ENCODE data around the gene SRMS.

SRMS gene

GRCh38 chr20:63546956-63547724 lies 409 bp downstream of the SRMS start:
- Histone ChIP-seq H3K27me3 (peaks cover 92% of the 10 kb centered on the region), H3K4me1 (ENCODE audit: control insufficient read depth in 1 of 2, insufficient read depth in 1 of 2, low read depth in 1 of 2, low read length in 1 of 2) (no peaks in the 10 kb centered on the region), H3K36me3 (no peaks in the 10 kb centered on the region), H3K9me3 (no peaks in the 10 kb centered on the region), H3K4me3 (ENCODE audit: low read depth in 1 of 2, low read length in 1 of 2) (no peak overlapping the region), H3K27ac (no peak overlapping the region)
- no peak for TF ChIP-seq CTCF (IDR thresholded peaks at IDR 0.05)

GRCh38 chr20:63546256-63546955 lies 1.1 kb downstream of the SRMS start:
- peaks cover 85% of the 10 kb centered on the region for H3K27me3 ChIP-seq
- TF ChIP-seq CTCF (IDR thresholded peaks at IDR 0.05) = no peak
- H3K36me3 ChIP-seq = no peaks in the 10 kb centered on the region
- no peak overlapping the region for H3K4me3 ChIP-seq (ENCODE audit: low read depth in 1 of 2, low read length in 1 of 2)
- H3K9me3 ChIP-seq = no peaks in the 10 kb centered on the region
- no peak overlapping the region for H3K27ac ChIP-seq
- no peaks in the 10 kb centered on the region for H3K4me1 ChIP-seq (ENCODE audit: control insufficient read depth in 1 of 2, insufficient read depth in 1 of 2, low read depth in 1 of 2, low read length in 1 of 2)

DNA sequence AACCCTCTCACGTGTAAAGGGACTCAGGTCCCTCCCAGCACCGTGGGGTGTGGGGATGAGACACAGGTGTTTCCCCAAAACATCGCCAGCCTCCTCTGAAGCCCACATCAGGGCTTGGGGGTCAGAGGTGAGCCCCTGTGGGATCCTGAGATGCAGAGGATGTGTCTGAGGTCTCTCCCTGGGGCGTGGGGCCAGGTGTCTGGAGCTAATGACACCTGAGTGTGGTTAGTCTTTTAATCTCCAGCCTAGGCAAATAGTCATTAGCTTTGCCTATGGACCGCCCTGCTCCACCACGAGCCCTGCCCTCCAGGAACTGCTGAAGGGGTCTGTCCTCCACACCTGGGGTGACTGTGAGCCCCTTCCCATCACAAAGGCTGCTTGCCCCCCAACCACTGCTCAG lies 1.7 kb downstream of the SRMS start:
- H3K27me3 ChIP-seq = peaks cover 79% of the 10 kb centered on the region
- H3K4me1 ChIP-seq (ENCODE audit: control insufficient read depth in 1 of 2, insufficient read depth in 1 of 2, low read depth in 1 of 2, low read length in 1 of 2) = no peaks in the 10 kb centered on the region
- H3K27ac ChIP-seq = no peak overlapping the region
- no peak overlapping the region for H3K4me3 ChIP-seq (ENCODE audit: low read depth in 1 of 2, low read length in 1 of 2)
- H3K9me3 ChIP-seq = no peaks in the 10 kb centered on the region
- no peak for TF ChIP-seq CTCF (IDR thresholded peaks at IDR 0.05)
- no peaks in the 10 kb centered on the region for H3K36me3 ChIP-seq

- H3K4me1 ChIP-seq (ENCODE audit: control insufficient read depth in 1 of 2, insufficient read depth in 1 of 2, low read depth in 1 of 2, low read length in 1 of 2) = no peaks in the 10 kb centered on the region
- no peak for TF ChIP-seq CTCF (IDR thresholded peaks at IDR 0.05)
- peaks cover 78% of the 10 kb centered on the region for H3K27me3 ChIP-seq
- H3K4me3 ChIP-seq (ENCODE audit: low read depth in 1 of 2, low read length in 1 of 2) = no peak overlapping the region
- H3K27ac ChIP-seq = no peak overlapping the region
- H3K36me3 ChIP-seq = no peaks in the 10 kb centered on the region
- H3K9me3 ChIP-seq = no peaks in the 10 kb centered on the region
These were observed 2.5 kb downstream of the SRMS start for GRCh38 chr20:63544958-63545516.

DNA sequence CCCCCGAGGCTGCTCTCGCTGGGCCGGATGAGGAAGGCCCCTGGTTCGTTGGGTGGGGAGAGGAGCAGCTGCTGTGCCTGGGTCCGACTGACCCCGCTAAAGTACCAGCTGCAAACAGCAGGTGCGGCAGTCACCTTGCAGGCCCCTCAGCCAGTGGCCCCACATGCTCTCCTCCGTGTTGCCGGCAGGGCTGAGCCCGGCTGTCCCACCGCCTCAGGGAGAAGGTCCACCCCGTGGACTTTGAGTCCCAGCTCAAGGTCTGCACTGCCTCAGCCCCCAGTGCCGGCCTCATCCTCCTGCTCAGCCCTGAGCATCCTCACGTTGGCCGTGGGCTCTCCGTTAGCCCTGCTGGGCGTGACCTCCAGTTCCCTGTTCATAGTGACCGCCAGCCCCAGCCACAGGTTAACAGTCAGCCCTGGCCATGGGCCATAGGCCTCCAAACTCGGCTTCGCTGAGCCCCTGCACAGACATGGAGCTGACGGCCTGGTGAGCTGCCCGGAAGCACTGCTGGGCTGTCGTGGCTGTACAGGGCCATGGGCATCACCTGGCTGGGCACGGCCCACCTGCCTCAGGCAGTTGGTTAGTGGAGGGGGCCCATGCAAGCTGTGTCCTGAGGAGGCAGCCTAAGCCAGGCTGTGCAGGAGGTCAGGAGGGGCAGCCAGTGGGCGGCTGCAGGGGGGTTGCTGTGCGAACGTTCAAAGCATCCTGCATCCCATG lies 3.1 kb downstream of the SRMS start:
- H3K4me3 ChIP-seq (ENCODE audit: low read depth in 1 of 2, low read length in 1 of 2) = no peak overlapping the region
- peaks cover 78% of the 10 kb centered on the region for H3K27me3 ChIP-seq
- H3K9me3 ChIP-seq = no peaks in the 10 kb centered on the region
- no peak overlapping the region for H3K27ac ChIP-seq
- H3K36me3 ChIP-seq = no peaks in the 10 kb centered on the region
- TF ChIP-seq CTCF (IDR thresholded peaks at IDR 0.05) = no peak
- H3K4me1 ChIP-seq (ENCODE audit: control insufficient read depth in 1 of 2, insufficient read depth in 1 of 2, low read depth in 1 of 2, low read length in 1 of 2) = no peaks in the 10 kb centered on the region
